NCI-H526 treated with DMSO at 0.1 percent for 48 hours (cell line): ENCODE data around the gene GRID2IP.

Source experiments
- DNase-seq: peaks from one replicate; lab custom pipeline; 2025; lab: John Stamatoyannopoulos, UW

Gene GRID2IP

DNA sequence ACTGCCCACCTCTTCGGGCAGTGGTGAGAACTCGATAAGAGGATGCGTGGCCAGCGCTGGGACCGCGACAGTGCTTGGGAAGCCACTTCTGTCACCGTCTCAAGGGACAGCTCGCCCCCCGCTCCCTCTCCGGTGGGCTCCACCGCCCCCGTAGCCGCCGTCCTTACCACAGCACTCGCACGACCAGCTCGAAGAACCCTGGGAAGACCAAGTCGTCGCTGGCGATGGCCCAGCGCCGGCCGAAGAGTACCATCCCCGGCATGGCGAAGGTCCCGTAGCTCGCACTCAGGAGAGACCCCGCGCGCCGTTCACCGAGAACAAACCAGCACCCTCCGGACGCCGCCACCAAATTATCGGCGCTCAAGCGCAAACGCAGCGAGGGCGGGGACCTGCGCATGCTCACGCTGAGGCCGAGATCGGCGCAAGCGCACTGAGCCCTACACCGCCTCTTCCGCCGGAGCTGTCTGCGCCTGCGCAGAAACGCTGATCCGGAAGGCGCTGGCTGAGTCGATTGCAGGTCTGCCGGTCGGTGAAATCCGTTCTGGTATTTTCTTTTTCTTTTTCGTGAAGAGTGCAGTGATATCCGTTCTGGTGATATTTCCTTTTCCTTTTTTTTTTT, 103.6 kb downstream of the GRID2IP start, which contains the start of gene DAGLB:
Gene DAGLB (minus strand): TSS at position 374 of the 619 bp plus-strand sequence. CDS start 112 bp downstream, at position 262.
- peak; percentile 91 for DNase-seq
